HS-27A (cell line): ENCODE measurements around the gene C11orf91.
"Not testable (repeated sequence)": the region's sequence is repeated elsewhere in the genome, so short reads cannot be mapped to it uniquely, and the experiment has no call there.

Experiments
- DNase-seq: peaks from one replicate; pipeline ENCODE4 v3.0.0-alpha.2; 2012; ENCODE audit warnings: low read depth, missing footprints

Gene C11orf91

GRCh38 chr11:33669598-33670249 lies 30.9 kb downstream of the C11orf91 start:
- no peak for DNase-seq

GRCh38 chr11:33668951-33669596 lies 31.6 kb downstream of the C11orf91 start:
- no peak for DNase-seq

GRCh38 chr11:33668468-33668825 lies 32.2 kb downstream of the C11orf91 start:
- DNase-seq = no peak

GRCh38 chr11:33667819-33668467 lies 32.7 kb downstream of the C11orf91 start:
- DNase-seq = no peak

- no peak for DNase-seq
These were observed 35.1 kb downstream of the C11orf91 start for GRCh38 chr11:33665350-33666106.

GRCh38 chr11:33664827-33665226 lies 35.8 kb downstream of the C11orf91 start:
- DNase-seq = no peak

GRCh38 chr11:33664166-33664565 lies 36.5 kb downstream of the C11orf91 start:
- DNase-seq = no peak

- DNase-seq = no peak
These were observed 37.5 kb downstream of the C11orf91 start for GRCh38 chr11:33663121-33663520.

- DNase-seq = not testable (repeated sequence)
These were observed 39.1 kb downstream of the C11orf91 start for GRCh38 chr11:33661526-33661925.

GRCh38 chr11:33660962-33661361 lies 39.7 kb downstream of the C11orf91 start:
- DNase-seq = no peak

- DNase-seq = no peak
These were observed 41.1 kb downstream of the C11orf91 start for GRCh38 chr11:33659370-33660139.

- no peak for DNase-seq
These were observed 42.3 kb downstream of the C11orf91 start for GRCh38 chr11:33658195-33658900.

- DNase-seq = no peak
These were observed 42.9 kb downstream of the C11orf91 start for GRCh38 chr11:33657757-33658156.

- DNase-seq = no peak
These were observed 43.9 kb downstream of the C11orf91 start for GRCh38 chr11:33656768-33657167.

- DNase-seq = no peak
These were observed 44.6 kb downstream of the C11orf91 start for GRCh38 chr11:33655842-33656600.

GRCh38 chr11:33654594-33654993 lies 46.0 kb downstream of the C11orf91 start:
- DNase-seq = no peak

- no peak for DNase-seq
These were observed 47.7 kb downstream of the C11orf91 start for GRCh38 chr11:33652930-33653329.

GRCh38 chr11:33652431-33652830 lies 48.2 kb downstream of the C11orf91 start:
- DNase-seq = no peak

GRCh38 chr11:33651990-33652389 lies 48.6 kb downstream of the C11orf91 start:
- no peak for DNase-seq

GRCh38 chr11:33651555-33651954 lies 49.1 kb downstream of the C11orf91 start:
- no peak for DNase-seq

GRCh38 chr11:33649944-33650343 lies 50.7 kb downstream of the C11orf91 start:
- no peak for DNase-seq
